OCI-LY1 (cell line): ENCODE measurements around the gene B9D1.

Experiments used
- EZH2 ChIP-seq: fragments of 200-600 bp; sonication (generic), shearing (Covaris generic); IDR thresholded peaks from 2 replicates; pipeline ENCODE4 v1.8.0; 2017; ENCODE audit warnings: borderline replicate concordance, mixed run types, mild to moderate bottlenecking, antibody characterized with exemption, low read length, moderate library complexity, mixed read lengths
- TF ChIP-seq, protein P1 (sequence below): fragments of 200-600 bp; sonication (generic), shearing (Covaris generic); IDR thresholded peaks from 2 replicates; pipeline ENCODE4 v1.5.1; 2017; ENCODE audit warnings: mild to moderate bottlenecking, antibody characterized with exemption, low read length, moderate library complexity, mixed read lengths

- TF ChIP-seq, protein P1, sequence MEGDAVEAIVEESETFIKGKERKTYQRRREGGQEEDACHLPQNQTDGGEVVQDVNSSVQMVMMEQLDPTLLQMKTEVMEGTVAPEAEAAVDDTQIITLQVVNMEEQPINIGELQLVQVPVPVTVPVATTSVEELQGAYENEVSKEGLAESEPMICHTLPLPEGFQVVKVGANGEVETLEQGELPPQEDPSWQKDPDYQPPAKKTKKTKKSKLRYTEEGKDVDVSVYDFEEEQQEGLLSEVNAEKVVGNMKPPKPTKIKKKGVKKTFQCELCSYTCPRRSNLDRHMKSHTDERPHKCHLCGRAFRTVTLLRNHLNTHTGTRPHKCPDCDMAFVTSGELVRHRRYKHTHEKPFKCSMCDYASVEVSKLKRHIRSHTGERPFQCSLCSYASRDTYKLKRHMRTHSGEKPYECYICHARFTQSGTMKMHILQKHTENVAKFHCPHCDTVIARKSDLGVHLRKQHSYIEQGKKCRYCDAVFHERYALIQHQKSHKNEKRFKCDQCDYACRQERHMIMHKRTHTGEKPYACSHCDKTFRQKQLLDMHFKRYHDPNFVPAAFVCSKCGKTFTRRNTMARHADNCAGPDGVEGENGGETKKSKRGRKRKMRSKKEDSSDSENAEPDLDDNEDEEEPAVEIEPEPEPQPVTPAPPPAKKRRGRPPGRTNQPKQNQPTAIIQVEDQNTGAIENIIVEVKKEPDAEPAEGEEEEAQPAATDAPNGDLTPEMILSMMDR = no peak
- no peak for TF ChIP-seq EZH2
Measured at GRCh38 chr17:19383681-19384470, 21.4 kb upstream of the B9D1 start.
